H9 (cell line): ENCODE data around the gene TTC31. TPM values are rescaled to one million over a fixed set of nuclear protein-coding genes. Genes with fewer than 3 reads are reported as not detected.

Source experiments
- DNase-seq: peaks from one replicate; pipeline ENCODE4 v3.0.0-alpha.2; 2017
- H2AFZ ChIP-seq: one replicate; pipeline ENCODE4 v1.6.1; 2013; ENCODE audit warnings: mild to moderate bottlenecking, low read length, control low read depth, moderate library complexity
- H2AK5ac ChIP-seq: 2 replicates; pipeline ENCODE4 v1.6.1; 2013; ENCODE audit warnings: low read length, control low read depth, mixed read lengths; ENCODE audit not compliant: insufficient read length
- H2BK120ac ChIP-seq: one replicate; pipeline ENCODE4 v1.6.1; 2013; ENCODE audit warnings: low read depth, mild to moderate bottlenecking, low read length, control low read depth, inconsistent platforms; ENCODE audit not compliant: poor library complexity, severe bottlenecking
- H2BK12ac ChIP-seq: 2 replicates; pipeline ENCODE4 v1.6.1; 2013; ENCODE audit warnings: low read length, control low read depth, mixed read lengths, low read depth; ENCODE audit not compliant: insufficient read length
- H2BK15ac ChIP-seq: 2 replicates; pipeline ENCODE4 v1.6.1; 2013; ENCODE audit warnings: low read depth, low read length, control low read depth
- H2BK20ac ChIP-seq: one replicate; pipeline ENCODE4 v1.6.1; 2013; ENCODE audit warnings: low read depth, mild to moderate bottlenecking, low read length, control low read depth, inconsistent platforms; ENCODE audit not compliant: poor library complexity, severe bottlenecking
- H2BK5ac ChIP-seq: 2 replicates; pipeline ENCODE4 v1.6.1; 2013; ENCODE audit warnings: low read length, control low read depth, mixed read lengths; ENCODE audit not compliant: insufficient read length
- H3K14ac ChIP-seq: 2 replicates; pipeline ENCODE4 v1.6.1; 2013; ENCODE audit warnings: low read length, control low read depth; ENCODE audit not compliant: insufficient read depth
- H3K18ac ChIP-seq: 2 replicates; pipeline ENCODE4 v1.6.1; 2013; ENCODE audit warnings: low read depth, mild to moderate bottlenecking, mixed read lengths, low read length, control low read depth; ENCODE audit not compliant: insufficient read length
- H3K23ac ChIP-seq: 2 replicates; pipeline ENCODE4 v1.6.1; 2013; ENCODE audit warnings: low read length, control low read depth, mixed read lengths, low read depth; ENCODE audit not compliant: insufficient read length
- H3K23me2 ChIP-seq: 2 replicates; pipeline ENCODE4 v1.6.1; 2013; ENCODE audit warnings: low read depth, mild to moderate bottlenecking, mixed read lengths, low read length, control low read depth; ENCODE audit not compliant: insufficient read length, poor library complexity, severe bottlenecking
- H3K27ac ChIP-seq: 2 replicates; pipeline ENCODE4 v1.5.1; 2013; ENCODE audit warnings: low read length, control low read depth, mixed read lengths, low read depth; ENCODE audit not compliant: insufficient read length
- H3K27me3 ChIP-seq: 2 replicates; pipeline ENCODE4 v1.6.1; 2013; ENCODE audit warnings: low read length, control low read depth, inconsistent platforms; ENCODE audit not compliant: insufficient read depth
- H3K4ac ChIP-seq: 2 replicates; pipeline ENCODE4 v1.6.1; 2013; ENCODE audit warnings: low read depth, mild to moderate bottlenecking, control low read depth, inconsistent platforms, low read length, moderate library complexity
- H3K4me1 ChIP-seq: 2 replicates; pipeline ENCODE4 v1.6.1; 2013; ENCODE audit warnings: low read length, control low read depth, inconsistent platforms; ENCODE audit not compliant: insufficient read depth
- H3K4me2 ChIP-seq: 2 replicates; pipeline ENCODE4 v1.6.1; 2013; ENCODE audit warnings: low read length, control low read depth, mixed read lengths; ENCODE audit not compliant: insufficient read length, insufficient read depth
- H3K56ac ChIP-seq: 2 replicates; pipeline ENCODE4 v1.6.1; 2013; ENCODE audit warnings: low read depth, mild to moderate bottlenecking, mixed read lengths, low read length, control low read depth; ENCODE audit not compliant: insufficient read length
- H3K79me1 ChIP-seq: 2 replicates; pipeline ENCODE4 v1.6.1; 2013; ENCODE audit warnings: low read depth, mild to moderate bottlenecking, moderate library complexity, low read length, control low read depth, inconsistent platforms; ENCODE audit not compliant: insufficient read depth, poor library complexity, severe bottlenecking
- H3K79me2 ChIP-seq: 2 replicates; pipeline ENCODE4 v1.6.1; 2013; ENCODE audit warnings: low read length, control low read depth, inconsistent platforms; ENCODE audit not compliant: insufficient read depth
- H3K9ac ChIP-seq: 2 replicates; pipeline ENCODE4 v1.6.1; 2013; ENCODE audit warnings: low read length, control low read depth, mixed read lengths; ENCODE audit not compliant: insufficient read length; ENCODE audit errors: extremely low read depth
- H3K9me3 ChIP-seq: one replicate; pipeline ENCODE4 v1.6.1; 2013; ENCODE audit warnings: low read depth, low read length, inconsistent platforms; ENCODE audit not compliant: control insufficient read depth
- H3T11ph ChIP-seq: one replicate; pipeline ENCODE4 v1.6.1; 2013; ENCODE audit warnings: mild to moderate bottlenecking, low read length, control low read depth, inconsistent platforms
- H4K20me1 ChIP-seq: one replicate; pipeline ENCODE4 v1.6.1; 2013; ENCODE audit not compliant: control insufficient read depth, insufficient read length, insufficient read depth
- H4K5ac ChIP-seq: 2 replicates; pipeline ENCODE4 v1.6.1; 2013; ENCODE audit warnings: low read depth, mild to moderate bottlenecking, mixed read lengths, low read length, control low read depth; ENCODE audit not compliant: insufficient read length
- H4K8ac ChIP-seq: replicated peaks from 2 replicates; pipeline ENCODE4 v1.6.1; 2013; ENCODE audit warnings: low read length, control low read depth, mixed read lengths, low read depth; ENCODE audit not compliant: insufficient read length
- H4K91ac ChIP-seq: 2 replicates; pipeline ENCODE4 v1.6.1; 2013; ENCODE audit warnings: low read depth, mild to moderate bottlenecking, moderate library complexity, mixed read lengths, low read length, control low read depth; ENCODE audit not compliant: insufficient read length
- H3K27ac Mint-ChIP-seq, 3 experiments: 2 replicates in 2 of 3; 3 replicates in 1 of 3; pipeline ENCODE4 v1.8.0; 2020 to 2021; ENCODE audit warnings: mixed read lengths in 3 of 3, mild to moderate bottlenecking in 1 of 3, moderate library complexity in 1 of 3
- H3K27me3 Mint-ChIP-seq: 2 replicates; pipeline ENCODE4 v1.8.0; 2021; ENCODE audit warnings: low read depth, mild to moderate bottlenecking, moderate library complexity, mixed read lengths
- H3K36me3 Mint-ChIP-seq, 3 experiments: 2 replicates in 2 of 3; 3 replicates in 1 of 3; pipeline ENCODE4 v1.8.0; 2020 to 2021; ENCODE audit warnings: low read depth in 3 of 3, mixed read lengths in 3 of 3; ENCODE audit not compliant: insufficient read depth in 1 of 3
- H3K4me1 Mint-ChIP-seq, 2 experiments: 2 replicates each; pipeline ENCODE4 v1.8.0; 2020; ENCODE audit warnings: mixed read lengths in 2 of 2
- H3K4me3 Mint-ChIP-seq, 2 experiments: 2 replicates in 1 of 2; 3 replicates in 1 of 2; pipeline ENCODE4 v1.8.0; 2020 to 2021; ENCODE audit warnings: mild to moderate bottlenecking in 2 of 2, mixed read lengths in 2 of 2, moderate library complexity in 1 of 2
- H3K9me3 Mint-ChIP-seq, 2 experiments: 2 replicates in 1 of 2; 3 replicates in 1 of 2; pipeline ENCODE4 v1.8.0; 2020; ENCODE audit warnings: mild to moderate bottlenecking in 2 of 2, mixed read lengths in 2 of 2, moderate library complexity in 1 of 2
- CTCF ChIP-seq: fragments of 200-600 bp; sonication (generic); conservative IDR thresholded peaks from 3 replicates; pipeline ENCODE4 v1.8.0; 2021; ENCODE audit warnings: antibody characterized with exemption, mild to moderate bottlenecking
- WGBS: extraction: QIAGEN DNeasy Blood & Tissue Kit; methylation state at CpG from one replicate; pipeline ENCODE4 v1.1.7; 2013; ENCODE audit warnings: missing lambda C conversion rate, low lambda C conversion rate, mixed read lengths; ENCODE audit not compliant: insufficient read length; ENCODE audit errors: extremely low coverage; 5-methylcytosine and 5-hydroxymethylcytosine counted together
- total RNA-seq: library from RNA; stranded (reverse); gene quantifications from 2 replicates; pipeline ENCODE4 v1.2.1, GENCODE V29; 2021

The TTC31 gene
- total RNA-seq, 1 experiment from 2014 or later, result 33.3 TPM

- H3K27ac Mint-ChIP-seq, result peak overlapping the region; percentile 98 to 99 (median 98)
- Histone ChIP-seq H3K27me3 (no peaks in the 10 kb centered on the region), H2BK20ac (no peak overlapping the region), H2BK12ac (no peak overlapping the region), H2BK120ac (no peak overlapping the region), H3K18ac (no peak overlapping the region), H3K4me1 (no peaks in the 10 kb centered on the region), H3K9me3 (no peaks in the 10 kb centered on the region), H2BK15ac (no peak overlapping the region), H3T11ph (no peak overlapping the region), H2AFZ (no peak overlapping the region), H2BK5ac (no peak overlapping the region), H3K9ac (peak overlapping the region; percentile 71), H3K56ac (no peak overlapping the region), H3K79me1 (no peaks in the 10 kb centered on the region), H3K27ac (peak overlapping the region; percentile 83), H3K79me2 (no peaks in the 10 kb centered on the region), H2AK5ac (no peak overlapping the region), H3K4ac (no peak overlapping the region), H4K20me1 (no peaks in the 10 kb centered on the region), H3K23me2 (peaks cover 8% of the 10 kb centered on the region), H3K23ac (no peak overlapping the region), H3K14ac (peak overlapping the region; percentile 45; the same call in 1 of the 2 replicates), H4K91ac (no peak overlapping the region), H4K8ac (no peak overlapping the region), H3K4me2 (peak overlapping the region; percentile 82), H4K5ac (peak overlapping the region; percentile 37)
- H3K4me1 Mint-ChIP-seq, result peaks cover 11 to 12% of the 10 kb centered on the region in 2 experiments
- H3K36me3 Mint-ChIP-seq, result peaks cover 13 to 26% (median 23%) of the 10 kb centered on the region in 3 experiments
- WGBS, result no CpG with 5 or more reads among the region's 7 CpGs
- no peaks in the 10 kb centered on the region; a peak in 1 of 5 replicates for H3K9me3 Mint-ChIP-seq
- TF ChIP-seq CTCF, result no peak
- DNase-seq, result no peak
- peak overlapping the region; percentile 96 to 98 for H3K4me3 Mint-ChIP-seq
- H3K27me3 Mint-ChIP-seq, result peaks cover 3% of the 10 kb centered on the region
Measured at GRCh38 chr2:74472945-74473258, 10.0 kb upstream of the TTC31 start.
